Adipocyte (in vitro differentiated cells): ENCODE results near the gene RAB43.
"Not testable (repeated sequence)": the region's sequence is repeated elsewhere in the genome, so short reads cannot be mapped to it uniquely, and the experiment has no call there.

Experiments
- DNase-seq: peaks from one replicate; pipeline ENCODE4 v3.0.0-alpha.2; 2015; ENCODE audit warnings: low read depth
- H3K27me3 ChIP-seq: replicated peaks from 2 replicates; pipeline ENCODE4 v1.7.0; 2013; ENCODE audit warnings: mild to moderate bottlenecking, low read length, moderate library complexity; ENCODE audit not compliant: control insufficient read depth, insufficient read depth
- H3K36me3 ChIP-seq: 2 replicates; pipeline ENCODE4 v1.7.0; 2013; ENCODE audit warnings: low read length, mild to moderate bottlenecking, moderate library complexity; ENCODE audit not compliant: control insufficient read depth, insufficient read depth, severe bottlenecking
- H3K4me1 ChIP-seq: 2 replicates; pipeline ENCODE4 v1.7.0; 2013; ENCODE audit warnings: mild to moderate bottlenecking, low read length, moderate library complexity; ENCODE audit not compliant: control insufficient read depth, insufficient read depth
- H3K4me3 ChIP-seq: 2 replicates; pipeline ENCODE4 v1.7.0; 2013; ENCODE audit warnings: mild to moderate bottlenecking, low read length, moderate library complexity
- H3K9ac ChIP-seq: 2 replicates; pipeline ENCODE4 v1.7.0; 2013; ENCODE audit warnings: mild to moderate bottlenecking, low read length, moderate library complexity
- H3K9me3 ChIP-seq: 2 replicates; pipeline ENCODE4 v1.7.0; 2013; ENCODE audit warnings: mild to moderate bottlenecking, low read length, moderate library complexity; ENCODE audit not compliant: control insufficient read depth

RAB43 gene

GRCh38 chr3:129106320-129106719, 15.3 kb downstream of the RAB43 start:
- H3K27me3 ChIP-seq, result no peaks in the 10 kb centered on the region
- DNase-seq, result no peak
- peak overlapping the region; percentile 32 for H3K9ac ChIP-seq
- peaks cover 16% of the 10 kb centered on the region for H3K4me1 ChIP-seq
- no peaks in the 10 kb centered on the region for H3K9me3 ChIP-seq
- H3K4me3 ChIP-seq, result no peak overlapping the region
- peaks cover 16% of the 10 kb centered on the region for H3K36me3 ChIP-seq

GRCh38 chr3:129105862-129106261, 15.7 kb downstream of the RAB43 start:
- peaks cover 16% of the 10 kb centered on the region for H3K4me1 ChIP-seq
- H3K36me3 ChIP-seq, result peaks cover 16% of the 10 kb centered on the region
- peak overlapping the region; percentile 16 for H3K9ac ChIP-seq
- no peak for DNase-seq
- H3K27me3 ChIP-seq, result no peaks in the 10 kb centered on the region
- no peak overlapping the region for H3K4me3 ChIP-seq
- H3K9me3 ChIP-seq, result no peaks in the 10 kb centered on the region

DNA sequence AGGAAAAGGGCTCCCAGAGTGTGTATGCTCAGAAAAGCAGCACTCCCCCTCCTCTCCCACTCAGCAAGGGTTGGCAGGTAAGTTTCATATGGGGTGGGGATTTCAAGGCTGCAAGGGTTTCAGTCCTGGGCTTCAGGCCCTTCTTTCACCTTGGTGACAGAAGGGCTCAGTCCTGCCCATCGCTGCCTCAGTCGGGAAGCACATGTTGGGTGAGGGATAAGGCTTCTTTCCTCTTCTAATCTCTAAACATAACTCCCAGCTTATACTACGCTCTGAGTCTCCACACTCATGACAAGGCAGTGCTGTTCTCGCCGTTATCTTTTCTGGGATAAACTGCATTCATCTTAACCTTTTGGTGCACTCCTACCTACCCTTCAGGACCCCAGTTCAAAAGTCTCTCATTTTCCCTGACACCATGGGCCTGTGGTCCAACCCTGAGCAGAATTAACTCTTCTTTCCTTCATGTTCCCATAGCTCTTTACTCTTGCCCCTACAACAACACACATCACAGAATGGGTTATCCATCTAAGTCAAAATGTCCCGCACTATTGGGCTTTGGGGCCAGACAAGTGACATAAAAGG, 17.0 kb downstream of the RAB43 start:
- Histone ChIP-seq H3K9ac (no peak overlapping the region), H3K27me3 (no peaks in the 10 kb centered on the region), H3K36me3 (peaks cover 16% of the 10 kb centered on the region), H3K4me3 (no peak overlapping the region), H3K4me1 (peaks cover 16% of the 10 kb centered on the region), H3K9me3 (no peaks in the 10 kb centered on the region)
- no peak for DNase-seq

DNA sequence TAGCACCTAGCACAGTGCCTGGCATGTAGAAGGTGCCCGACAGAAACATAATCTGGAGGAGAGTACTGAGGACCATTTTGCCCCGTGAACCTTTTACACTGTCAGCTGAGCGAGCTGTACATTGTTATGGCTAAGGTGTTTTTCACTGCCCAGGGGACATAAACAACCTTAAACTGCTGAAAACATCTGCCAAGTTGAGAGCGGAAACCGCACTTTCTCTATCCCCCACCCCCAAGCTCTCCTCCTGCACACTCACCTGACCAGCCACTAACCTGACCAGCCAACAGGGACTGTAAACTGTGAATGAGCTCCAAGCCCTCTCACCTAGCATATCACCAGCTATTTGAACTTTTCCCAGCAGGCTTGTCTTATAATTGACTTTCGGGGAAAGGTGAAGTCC, 17.6 kb downstream of the RAB43 start:
- Histone ChIP-seq H3K4me3 (no peak overlapping the region), H3K9me3 (no peaks in the 10 kb centered on the region)

GRCh38 chr3:129103296-129103695, 18.3 kb downstream of the RAB43 start:
- Histone ChIP-seq H3K9ac (no peak overlapping the region), H3K36me3 (peaks cover 12% of the 10 kb centered on the region), H3K4me1 (peaks cover 16% of the 10 kb centered on the region), H3K4me3 (no peak overlapping the region), H3K27me3 (no peaks in the 10 kb centered on the region), H3K9me3 (no peaks in the 10 kb centered on the region)
- no peak for DNase-seq

More for the DNA sequence above, 17.6 kb downstream of the RAB43 start:
- no peaks in the 10 kb centered on the region for H3K27me3 ChIP-seq
- H3K4me1 ChIP-seq, result peaks cover 16% of the 10 kb centered on the region
- no peak for DNase-seq
- peaks cover 16% of the 10 kb centered on the region for H3K36me3 ChIP-seq
- H3K9ac ChIP-seq, result no peak overlapping the region

DNA sequence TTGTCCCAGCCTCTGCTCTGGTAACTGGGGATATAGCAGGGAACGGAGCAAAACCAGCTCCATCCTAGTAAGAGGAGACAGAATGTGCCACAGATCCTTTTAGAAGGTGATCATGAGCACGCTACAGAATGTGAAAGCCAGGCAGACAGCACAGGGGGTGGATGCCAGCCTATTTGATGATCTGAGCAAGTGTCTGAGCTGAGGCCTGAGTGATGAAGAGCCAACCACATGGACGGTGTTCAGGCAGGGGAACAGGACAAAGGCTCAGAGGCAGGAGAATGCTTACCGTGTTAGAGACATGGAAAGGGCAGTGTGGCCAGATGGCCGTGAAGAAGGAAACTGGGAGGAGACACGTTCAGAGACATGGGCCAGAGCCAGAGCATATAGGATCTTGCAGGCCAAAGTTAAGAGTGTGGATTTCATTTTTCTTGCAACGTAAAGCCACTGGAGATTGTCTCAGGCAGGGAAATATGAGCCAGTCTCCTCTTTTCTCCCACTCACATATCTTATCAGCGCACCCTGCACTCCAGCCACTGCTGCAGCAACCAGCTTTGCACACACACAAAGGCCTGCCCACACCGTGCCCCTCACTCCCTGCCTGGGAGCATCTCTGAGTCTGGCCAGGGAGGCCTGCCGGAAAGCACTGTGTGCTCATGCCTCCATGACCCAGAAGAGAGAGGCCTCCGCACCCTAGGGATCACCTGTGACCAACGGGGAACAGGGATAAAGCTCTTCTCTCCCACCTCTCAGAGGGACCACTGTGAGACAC, 20.1 kb downstream of the RAB43 start:
- peaks cover 2% of the 10 kb centered on the region for H3K36me3 ChIP-seq
- peaks cover 10% of the 10 kb centered on the region for H3K4me1 ChIP-seq
- H3K27me3 ChIP-seq, result no peaks in the 10 kb centered on the region
- H3K9me3 ChIP-seq, result no peaks in the 10 kb centered on the region
- no peak overlapping the region for H3K9ac ChIP-seq
- no peak for DNase-seq
- no peak overlapping the region for H3K4me3 ChIP-seq

DNA sequence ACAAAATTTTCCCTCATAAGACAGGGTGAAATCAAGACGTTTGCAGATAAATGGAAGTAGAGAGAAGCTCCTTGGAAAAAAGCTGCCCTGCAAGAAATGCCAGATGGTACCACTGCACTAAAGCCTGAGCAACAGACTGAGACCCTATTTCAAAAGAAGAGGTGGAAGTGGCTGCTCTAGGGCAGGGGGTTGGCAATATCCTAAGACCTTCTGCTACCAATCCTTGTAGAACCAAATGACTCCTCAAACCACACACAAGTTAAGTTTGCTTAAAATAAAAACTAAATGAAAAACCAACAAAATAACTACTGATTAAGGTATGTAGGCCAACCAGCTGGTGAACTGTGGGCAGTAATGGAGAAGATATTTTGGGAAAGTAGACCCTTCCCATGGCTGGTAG, 21.3 kb downstream of the RAB43 start:
- no peak overlapping the region for H3K4me3 ChIP-seq
- no peaks in the 10 kb centered on the region for H3K4me1 ChIP-seq
- H3K36me3 ChIP-seq, result no peaks in the 10 kb centered on the region
- no peaks in the 10 kb centered on the region for H3K9me3 ChIP-seq
- no peak overlapping the region for H3K9ac ChIP-seq
- DNase-seq, result no peak
- no peaks in the 10 kb centered on the region for H3K27me3 ChIP-seq

- H3K4me1 ChIP-seq, result no peaks in the 10 kb centered on the region
- no peak for DNase-seq
- H3K4me3 ChIP-seq, result no peak overlapping the region
- no peaks in the 10 kb centered on the region for H3K27me3 ChIP-seq
- H3K9ac ChIP-seq, result no peak overlapping the region
- no peaks in the 10 kb centered on the region for H3K9me3 ChIP-seq
- peaks cover 25% of the 10 kb centered on the region for H3K36me3 ChIP-seq
These were observed 26.3 kb downstream of the RAB43 start for GRCh38 chr3:129095285-129095684.

GRCh38 chr3:129088312-129088711, 33.3 kb downstream of the RAB43 start:
- peaks cover 14% of the 10 kb centered on the region for H3K36me3 ChIP-seq
- not testable (repeated sequence) for H3K4me1 ChIP-seq, DNase-seq, H3K27me3 ChIP-seq, H3K4me3 ChIP-seq, H3K9ac ChIP-seq, H3K9me3 ChIP-seq

- H3K36me3 ChIP-seq, result peaks cover 14% of the 10 kb centered on the region
- DNase-seq, H3K4me1 ChIP-seq, H3K4me3 ChIP-seq, H3K27me3 ChIP-seq, H3K9me3 ChIP-seq, H3K9ac ChIP-seq: not testable (repeated sequence)
These were observed 33.7 kb downstream of the RAB43 start for GRCh38 chr3:129087904-129088303.

DNA sequence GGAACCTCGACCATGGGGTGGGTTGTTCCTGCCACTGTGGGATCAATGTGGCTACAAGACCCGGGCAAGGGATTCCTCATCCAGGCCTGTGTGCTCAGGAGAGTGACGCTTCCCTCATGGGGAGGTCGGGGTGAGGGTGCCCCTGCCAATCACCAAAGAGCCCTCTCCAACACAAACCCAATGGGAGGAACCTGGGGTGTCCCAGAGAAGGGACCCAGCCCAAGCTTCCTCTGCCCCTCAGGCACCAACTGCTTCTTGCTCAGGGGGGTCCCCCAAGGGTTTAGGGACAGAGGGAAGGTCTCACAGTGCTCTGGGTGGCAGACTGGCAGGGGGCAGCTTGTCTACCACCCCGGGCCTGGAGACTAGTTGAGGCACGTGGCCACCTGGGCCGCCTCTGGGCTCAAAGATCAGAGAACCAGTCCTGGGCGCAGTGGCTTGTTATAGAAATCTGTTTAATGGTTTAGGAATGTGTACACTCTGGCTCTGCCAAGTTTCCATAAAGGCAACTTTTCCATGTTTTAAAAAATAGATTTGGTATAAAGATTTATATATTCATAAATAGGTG, 34.4 kb downstream of the RAB43 start:
- Histone ChIP-seq H3K27me3 (no peaks in the 10 kb centered on the region), H3K9ac (peak overlapping the region; percentile 42), H3K9me3 (no peaks in the 10 kb centered on the region), H3K36me3 (peaks cover 11% of the 10 kb centered on the region), H3K4me1 (peaks cover 4% of the 10 kb centered on the region), H3K4me3 (no peak overlapping the region)
- DNase-seq, result peak; percentile 38
